H1 (cell line): Measurements from ENCODE around the gene POLR3H. TPM values are rescaled to one million over a fixed set of nuclear protein-coding genes. Genes with fewer than 3 reads are reported as not detected.
A peak's percentile ranks its signal among the peaks of the same experiment; 100 is the strongest.

ENCODE experiments used
- ATF2 ChIP-seq: IDR thresholded peaks from 2 replicates; pipeline ENCODE4 v1.6.1; 2012; ENCODE audit warnings: low read length, inconsistent platforms
- BCL11A ChIP-seq, 2 experiments: IDR thresholded peaks; one replicate each; pipeline ENCODE4 v1.6.1; 2011; ENCODE audit warnings: low read depth in 2 of 2, low read length in 2 of 2, mild to moderate bottlenecking in 2 of 2
- CEBPB ChIP-seq: IDR thresholded peaks from 2 replicates; pipeline ENCODE4 v1.6.1; 2012; ENCODE audit warnings: low read depth, low read length
- CHD2 ChIP-seq: IDR thresholded peaks from 2 replicates; pipeline ENCODE4 v1.6.1; 2012; ENCODE audit warnings: low read length, improper control_type of control experiment
- CREB1 ChIP-seq: IDR thresholded peaks from 2 replicates; pipeline ENCODE4 v1.6.1; 2012; ENCODE audit warnings: inconsistent platforms
- CTBP2 ChIP-seq: IDR thresholded peaks from 2 replicates; pipeline ENCODE4 v1.7.0; 2011; ENCODE audit warnings: borderline replicate concordance, mild to moderate bottlenecking, moderate library complexity, mixed read lengths, low read length; ENCODE audit not compliant: insufficient read depth, insufficient read length
- E2F6 ChIP-seq: IDR thresholded peaks from 2 replicates; pipeline ENCODE4 v1.6.1; 2012; ENCODE audit warnings: inconsistent platforms
- FOSL1 ChIP-seq: IDR thresholded peaks from 2 replicates; pipeline ENCODE4 v1.6.1; 2011; ENCODE audit warnings: mild to moderate bottlenecking, low read depth, low read length, moderate library complexity; ENCODE audit not compliant: insufficient read depth
- GTF2F1 ChIP-seq: IDR thresholded peaks from 2 replicates; pipeline ENCODE4 v1.6.1; 2012; ENCODE audit warnings: low read depth, low read length, improper control_type of control experiment, borderline replicate concordance
- HDAC6 ChIP-seq: IDR thresholded peaks from one replicate; pipeline ENCODE4 v1.7.1; 2012; ENCODE audit warnings: low read depth, mild to moderate bottlenecking, inconsistent platforms, low read length, moderate library complexity
- KDM4A ChIP-seq: IDR thresholded peaks from one replicate; pipeline ENCODE4 v1.7.1; 2012; ENCODE audit warnings: low read depth, mild to moderate bottlenecking, moderate library complexity, low read length, inconsistent platforms; ENCODE audit not compliant: severe bottlenecking
- MAFK ChIP-seq: IDR thresholded peaks from 2 replicates; pipeline ENCODE4 v1.6.1; 2012; ENCODE audit warnings: low read depth, mild to moderate bottlenecking, improper control_type of control experiment, low read length
- RAD21 ChIP-seq, 2 experiments: IDR thresholded peaks in 1 of 2; conservative IDR thresholded peaks in 1 of 2; 2 replicates each; pipeline ENCODE4 v1.6.1; 2011; ENCODE audit warnings: low read depth in 2 of 2, low read length in 2 of 2, improper control_type of control experiment in 1 of 2, inconsistent platforms in 1 of 2, mild to moderate bottlenecking in 1 of 2, moderate library complexity in 1 of 2
- SAP30 ChIP-seq: fragments of 300-600 bp; sonication (generic); IDR thresholded peaks from 2 replicates; pipeline ENCODE4 v1.7.1; 2012; ENCODE audit warnings: low read length, moderate library complexity, mild to moderate bottlenecking, inconsistent platforms; ENCODE audit not compliant: insufficient read depth, insufficient replicate concordance
- SIRT6 ChIP-seq: IDR thresholded peaks from one replicate; pipeline ENCODE4 v1.7.1; 2012; ENCODE audit warnings: low read length, inconsistent platforms
- SP1 ChIP-seq: IDR thresholded peaks from 2 replicates; pipeline ENCODE4 v1.6.1; 2011; ENCODE audit warnings: low read depth, low read length
- SRF ChIP-seq: IDR thresholded peaks from 2 replicates; pipeline ENCODE4 v1.6.1; 2011; ENCODE audit warnings: mild to moderate bottlenecking, low read depth, low read length, moderate library complexity
- SUZ12 ChIP-seq: fragments of 200-600 bp; sonication (generic); IDR thresholded peaks from 2 replicates; pipeline ENCODE4 v1.6.1; 2012; ENCODE audit warnings: mild to moderate bottlenecking, inconsistent platforms, low read length, moderate library complexity, mixed read lengths
- TEAD4 ChIP-seq: IDR thresholded peaks from 2 replicates; pipeline ENCODE4 v1.6.1; 2012; ENCODE audit warnings: low read depth, low read length, inconsistent platforms, mixed read lengths
- USF2 ChIP-seq: IDR thresholded peaks from 2 replicates; pipeline ENCODE4 v1.6.1; 2011; ENCODE audit warnings: low read length, improper control_type of control experiment
- polyA plus RNA-seq, 7 experiments: library from polyadenylated mRNA; depleted of rRNA in 3 of 7; stranded (reverse) in 5 of 7; unstranded in 2 of 7; fragments of >200 nt in 5 of 7; fragments of 200-250 nt in 2 of 7; gene quantifications; 1 replicate in 5 of 7; 2 replicates in 1 of 7; 4 replicates in 1 of 7; pipeline versions ENCODE4 v1.2.1 to v1.2.3, GENCODE V29; 2011 to 2013; ENCODE audit warnings: missing spikeins in 2 of 7, mixed read lengths in 2 of 7
- total RNA-seq: library from RNA; stranded (reverse); fragmentation: NEBNext Ultra II Directional; extraction: Animal tissue kit (Norgen Biotek cat#: 25700); gene quantifications from 2 replicates; pipeline ENCODE4 v1.2.1, GENCODE V29; 2021

Gene POLR3H
- total and polyA plus RNA-seq, 2 of the 8 experiments (the other 6 are each of a cell fraction or from before 2014, with no cell fraction given): 29.7 to 39.2 TPM

- TF ChIP-seq SAP30 (no peak), FOSL1 (no peak), SP1 (peak; percentile 67; the same call in 1 of the 2 replicates), TEAD4 (no peak), CREB1 (0 out of 2 replicates have a peak, but pooled peaks have one; percentile 20), SRF (no peak), CEBPB (peak; percentile 89), SUZ12 (no peak), BCL11A (IDR thresholded peaks at IDR 0.05; ENCODE audit: low read depth in 2 of 2, low read length in 2 of 2) (no peak), CHD2 (no peak), KDM4A (peak; percentile 60), CTBP2 (no peak), SIRT6 (no peak), E2F6 (peak; percentile 23; the same call in 1 of the 2 replicates), HDAC6 (no peak), MAFK (no peak), GTF2F1 (no peak; the same call in 1 of the 2 replicates), ATF2 (no peak), RAD21 (IDR thresholded peaks at IDR 0.05 in 1 of 2, conservative IDR thresholded peaks at IDR 0.05 in 1 of 2; ENCODE audit: low read depth in 2 of 2, low read length in 2 of 2) (no peak), USF2 (no peak)
Measured at GRCh38 chr22:41589391-41590241, 45.3 kb upstream of the POLR3H start, which contains the start of gene PMM1 (continued).
